ENCODE results near the gene PCNX3.

PCNX3 gene

DNA sequence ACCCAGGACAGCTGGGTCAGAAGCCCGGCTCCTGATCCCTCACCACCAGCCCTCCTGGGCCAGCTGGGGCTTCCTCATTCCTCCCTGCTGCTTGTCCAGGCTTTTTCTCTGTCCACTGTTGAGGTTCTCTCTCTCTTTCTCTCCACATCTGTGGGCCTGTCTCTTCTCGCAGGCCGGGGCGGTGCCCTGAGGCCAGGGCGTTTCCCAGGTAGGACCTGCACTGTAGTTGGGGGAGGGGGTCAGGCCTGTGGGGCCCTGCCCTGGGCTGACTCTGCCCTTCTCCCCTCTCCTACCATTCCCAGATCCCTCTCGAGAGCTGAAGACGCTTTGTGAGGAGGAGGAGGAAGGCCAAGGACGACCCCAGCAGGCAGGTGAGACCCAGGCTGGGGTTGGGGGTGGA is 34.8 kb upstream of the PCNX3 start:
- no peak for DNase-seq

DNA sequence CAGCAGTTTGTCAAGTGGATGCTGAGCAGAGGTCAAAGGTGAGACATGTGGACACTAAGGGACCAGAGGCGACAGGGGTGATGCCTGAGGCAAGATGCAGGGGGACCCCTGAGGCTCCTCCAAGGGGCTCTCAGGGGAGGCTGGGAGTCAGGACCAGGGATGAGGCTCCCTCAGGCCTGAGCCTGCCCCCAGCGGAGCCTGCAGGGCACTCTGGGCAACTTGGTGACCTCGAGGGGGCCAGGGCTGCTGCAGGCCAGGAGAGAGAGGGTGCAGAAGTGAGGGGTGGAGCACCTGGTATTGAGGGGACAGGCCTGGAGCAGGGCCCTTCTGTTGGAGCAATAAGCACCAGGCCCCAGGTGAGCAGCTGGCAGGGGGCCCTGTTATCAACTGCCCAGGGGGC is 33.6 kb upstream of the PCNX3 start:
- no peak for DNase-seq

- DNase-seq = no peak
Measured at GRCh38 chr11:65583589-65583988, 32.0 kb upstream of the PCNX3 start.

GRCh38 chr11:65584106-65584505 is 31.5 kb upstream of the PCNX3 start:
- DNase-seq = no peak

DNA sequence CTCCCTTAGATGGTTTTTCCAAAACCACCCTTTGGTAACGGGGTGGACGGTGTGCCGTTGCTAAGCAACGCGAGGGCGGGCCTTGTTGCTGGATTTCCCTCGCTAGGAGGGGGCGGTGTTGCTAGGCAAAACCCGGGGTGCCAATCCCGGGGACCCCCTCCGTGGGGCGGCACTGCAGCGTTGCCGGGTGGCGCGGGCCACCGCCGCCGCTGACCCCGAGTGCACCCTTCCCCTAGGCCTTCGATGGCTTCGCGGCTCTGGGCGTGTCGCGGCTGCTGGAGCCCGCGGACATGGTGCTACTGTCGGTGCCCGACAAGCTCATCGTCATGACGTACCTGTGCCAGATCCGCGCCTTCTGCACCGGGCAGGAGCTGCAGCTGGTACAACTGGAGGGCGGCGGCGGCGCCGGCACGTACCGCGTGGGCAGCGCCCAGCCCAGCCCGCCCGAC is 30.8 kb upstream of the PCNX3 start:
- no peak for DNase-seq

DNA sequence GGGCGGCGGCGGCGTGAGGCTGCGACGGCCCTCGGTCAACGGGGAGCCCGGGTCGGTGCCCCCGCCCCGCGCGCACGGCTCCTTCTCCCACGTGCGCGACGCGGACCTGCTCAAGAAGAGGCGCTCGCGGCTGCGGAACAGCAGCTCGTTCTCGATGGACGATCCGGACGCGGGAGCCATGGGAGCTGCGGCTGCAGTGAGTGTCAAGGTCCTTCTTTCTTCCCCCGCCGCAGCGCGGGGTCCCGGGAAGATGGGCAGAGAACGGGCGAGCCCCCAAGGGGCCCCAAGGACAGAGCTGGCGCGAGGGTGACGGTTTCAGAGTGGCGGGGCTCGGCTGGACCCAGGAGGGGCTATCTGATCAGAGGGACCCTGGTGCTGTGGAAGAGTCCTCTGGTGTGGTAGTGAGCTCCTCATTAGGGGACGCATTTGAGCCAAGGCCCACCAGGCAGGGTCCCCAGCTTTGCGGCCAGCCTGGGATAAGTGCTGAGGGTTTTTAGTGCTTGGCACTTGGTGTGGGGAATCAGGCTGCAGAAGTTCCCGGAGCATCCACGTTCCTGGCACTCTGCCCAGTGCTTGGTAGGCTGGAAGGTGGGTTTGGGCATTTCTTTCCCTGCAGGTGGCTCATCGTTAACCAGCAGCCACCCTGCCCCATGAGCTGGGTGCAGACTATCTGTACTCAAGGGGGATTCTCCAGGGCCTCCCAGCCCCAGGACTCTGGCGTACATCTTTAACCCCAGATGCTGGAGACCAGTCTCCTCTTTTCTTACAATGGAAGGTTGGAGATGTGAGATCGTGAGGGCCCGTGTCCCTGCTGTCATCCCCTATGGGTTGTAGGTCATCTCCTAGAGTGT is 30.0 kb upstream of the PCNX3 start:
- no peak for DNase-seq

GRCh38 chr11:65586247-65586630 is 29.3 kb upstream of the PCNX3 start:
- DNase-seq = no peak

GRCh38 chr11:65586676-65587075 is 28.9 kb upstream of the PCNX3 start:
- no peak for DNase-seq

- DNase-seq = peak; percentile 76 to 79
Measured at GRCh38 chr11:65588199-65589054, 27.1 kb upstream of the PCNX3 start.

DNA sequence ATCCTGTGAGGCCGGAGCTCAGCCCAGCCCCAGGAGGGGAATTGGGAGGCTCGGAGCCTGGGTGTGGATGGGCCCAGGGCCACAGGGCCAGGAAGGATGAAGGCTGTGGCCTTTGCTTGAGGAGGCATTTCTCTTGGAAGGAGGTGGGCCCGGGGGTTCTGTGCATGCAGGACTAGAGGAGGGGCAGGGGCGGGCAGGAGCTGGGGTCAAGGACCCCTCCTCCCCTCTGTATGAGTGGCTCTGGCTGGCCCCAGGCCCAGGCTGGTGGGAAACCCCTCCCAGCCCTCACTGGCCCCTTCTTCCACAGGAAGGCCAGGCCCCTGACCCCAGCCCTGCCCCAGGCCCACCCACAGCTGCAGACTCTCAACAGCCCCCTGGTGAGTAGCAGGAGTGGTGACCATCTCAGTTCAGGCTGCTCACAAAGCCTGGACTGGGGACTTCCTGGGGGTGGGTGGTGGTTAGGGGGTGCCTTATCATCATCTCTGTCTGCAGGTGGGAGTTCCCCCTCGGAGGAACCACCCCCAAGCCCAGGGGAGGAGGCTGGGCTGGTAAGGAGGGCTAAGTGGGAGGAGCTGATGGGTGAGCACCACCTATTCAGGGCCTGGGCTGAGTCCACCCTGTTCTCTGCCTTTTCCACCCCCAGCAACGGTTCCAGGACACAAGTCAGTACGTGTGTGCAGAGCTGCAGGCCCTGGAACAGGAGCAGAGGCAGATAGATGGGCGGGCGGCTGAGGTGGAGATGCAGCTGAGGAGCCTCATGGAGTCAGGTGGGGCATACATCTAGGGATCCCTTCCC is 25.9 kb upstream of the PCNX3 start:
- DNase-seq = no peak

GRCh38 chr11:65590240-65590738 is 25.3 kb upstream of the PCNX3 start:
- DNase-seq = no peak

DNA sequence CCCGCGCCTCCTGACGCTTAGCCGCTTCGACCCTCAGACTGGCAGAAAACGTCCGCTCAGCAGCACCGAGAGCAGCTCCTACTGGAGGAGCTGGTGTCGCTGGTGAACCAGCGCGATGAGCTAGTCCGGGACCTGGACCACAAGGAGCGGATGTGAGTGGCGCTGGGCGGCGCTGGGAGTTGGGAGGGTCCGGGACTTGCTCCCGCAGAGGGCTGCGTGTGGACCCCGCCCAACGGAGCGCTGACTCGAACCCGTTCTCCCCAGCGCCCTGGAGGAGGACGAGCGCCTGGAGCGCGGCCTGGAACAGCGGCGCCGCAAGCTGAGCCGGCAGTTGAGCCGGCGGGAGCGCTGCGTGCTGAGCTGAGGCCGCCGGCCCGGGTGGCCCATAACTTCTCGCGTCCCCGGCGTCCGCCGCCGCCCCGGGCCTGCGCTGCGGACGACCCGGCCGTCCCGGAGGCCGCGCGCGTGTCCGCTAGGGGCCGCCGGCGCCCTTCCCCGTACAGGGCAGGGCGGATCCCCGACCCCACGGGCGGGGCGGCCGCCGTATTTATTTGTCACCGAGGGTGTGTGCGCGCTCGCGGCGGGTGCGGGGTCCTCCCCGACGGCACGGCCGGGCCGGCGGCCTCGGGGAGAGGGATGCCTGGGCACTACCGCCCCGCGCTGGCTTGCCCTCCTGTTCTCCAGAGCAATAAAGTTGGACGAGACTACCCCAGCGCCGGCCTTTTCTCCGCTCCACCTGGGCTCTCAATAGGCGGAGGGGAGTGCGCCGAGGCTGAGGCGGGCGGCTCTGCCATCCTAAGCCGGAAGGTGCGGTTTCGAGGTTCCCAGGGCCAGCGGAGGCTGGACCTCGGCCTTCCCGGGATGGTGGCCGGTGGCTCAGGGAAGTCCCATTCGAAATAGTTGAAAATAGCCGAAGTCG is 23.4 kb upstream of the PCNX3 start:
- no peak for DNase-seq

GRCh38 chr11:65592858-65593517 is 22.6 kb upstream of the PCNX3 start:
- DNase-seq = no peak

DNA sequence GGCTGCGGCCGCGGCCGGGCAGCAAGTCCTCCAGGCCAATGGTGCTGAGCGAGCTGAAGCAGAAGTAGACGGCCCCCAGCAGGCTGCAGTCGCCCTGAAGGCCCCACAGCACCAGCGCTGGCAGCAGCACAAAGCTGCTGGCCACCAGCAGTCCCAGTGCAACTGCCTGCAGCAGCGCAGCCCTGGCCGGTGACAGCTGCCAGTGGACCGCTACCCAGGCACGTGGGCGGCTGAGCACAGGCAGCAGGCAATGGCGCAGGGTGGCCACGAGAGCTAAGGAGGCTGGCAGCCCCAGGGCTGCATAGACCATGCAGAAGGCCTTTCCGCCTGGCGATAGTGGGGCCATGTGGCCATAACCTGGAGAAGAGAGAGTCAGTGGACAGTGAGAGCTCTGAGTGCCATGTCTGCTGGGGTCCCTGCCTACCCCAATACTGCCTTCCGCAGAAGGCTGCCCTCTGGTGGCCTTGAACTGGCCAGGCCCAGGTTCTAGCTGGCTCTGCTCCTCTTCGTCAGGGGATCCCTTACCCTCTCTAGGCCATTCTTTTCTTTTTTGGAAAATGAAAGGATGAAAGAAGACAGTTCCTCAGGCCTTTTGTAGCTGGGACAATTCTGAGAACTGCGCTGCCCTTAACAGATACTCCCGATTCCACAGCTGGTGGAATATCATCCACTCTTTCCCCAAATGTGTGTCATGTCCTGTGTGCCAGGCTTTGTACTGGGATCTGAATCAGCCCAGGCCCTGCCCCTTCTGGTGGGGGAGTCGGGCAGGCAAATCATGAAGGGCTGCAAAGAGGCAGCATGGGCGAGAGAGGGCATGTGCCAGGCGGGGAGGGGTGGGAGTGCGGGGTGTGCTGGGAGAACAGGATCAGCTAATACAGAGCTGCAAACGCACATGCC is 21.8 kb upstream of the PCNX3 start:
- DNase-seq = peak; percentile 51 to 58

DNA sequence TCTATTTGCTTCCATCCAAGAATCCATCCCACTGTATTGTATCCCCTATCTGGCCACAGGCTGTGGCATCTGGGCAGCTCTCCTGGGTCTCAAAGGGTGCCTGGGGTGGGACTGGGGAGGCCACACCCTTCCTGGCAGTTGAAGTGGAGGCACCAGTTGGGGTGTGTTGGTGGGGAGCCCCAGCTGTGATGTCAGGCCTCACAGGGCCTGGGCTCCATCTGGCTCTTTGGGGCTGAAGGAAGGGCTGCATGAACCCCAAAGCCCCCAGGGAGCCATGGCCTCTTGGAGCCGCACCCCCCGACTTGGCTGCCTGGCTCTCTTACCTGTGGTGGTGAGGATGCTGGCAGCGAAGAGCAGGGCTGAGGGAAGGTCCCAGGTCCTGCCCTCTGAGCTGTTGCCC is 20.4 kb upstream of the PCNX3 start:
- DNase-seq = no peak

GRCh38 chr11:65595543-65596281 is 19.9 kb upstream of the PCNX3 start, which contains the start of gene KCNK7:
Gene KCNK7 (minus strand): TSS chr11:65595800. CDS start chr11:65595772, 28 bp downstream.
- no peak for DNase-seq

DNA sequence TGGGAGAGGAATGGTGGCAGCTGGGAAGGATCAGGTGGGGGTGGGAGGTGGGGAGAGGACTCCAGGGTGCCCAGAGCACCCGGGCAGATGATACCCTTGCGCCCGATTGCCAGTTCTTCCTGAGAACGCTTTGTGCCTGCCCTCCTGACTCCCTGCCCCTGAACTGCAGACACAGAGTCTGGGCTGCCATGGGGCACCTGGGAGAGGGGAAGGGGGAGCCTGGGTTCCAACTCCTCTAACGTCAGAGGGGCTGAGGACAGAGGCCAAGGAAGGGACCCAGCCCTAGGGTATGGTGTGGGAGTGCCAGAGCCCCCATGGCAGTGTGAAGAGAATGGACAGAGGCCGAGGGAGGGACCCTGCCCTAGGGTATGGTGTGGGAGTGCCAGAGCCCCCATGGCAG is 19.1 kb upstream of the PCNX3 start:
- DNase-seq = no peak

DNA sequence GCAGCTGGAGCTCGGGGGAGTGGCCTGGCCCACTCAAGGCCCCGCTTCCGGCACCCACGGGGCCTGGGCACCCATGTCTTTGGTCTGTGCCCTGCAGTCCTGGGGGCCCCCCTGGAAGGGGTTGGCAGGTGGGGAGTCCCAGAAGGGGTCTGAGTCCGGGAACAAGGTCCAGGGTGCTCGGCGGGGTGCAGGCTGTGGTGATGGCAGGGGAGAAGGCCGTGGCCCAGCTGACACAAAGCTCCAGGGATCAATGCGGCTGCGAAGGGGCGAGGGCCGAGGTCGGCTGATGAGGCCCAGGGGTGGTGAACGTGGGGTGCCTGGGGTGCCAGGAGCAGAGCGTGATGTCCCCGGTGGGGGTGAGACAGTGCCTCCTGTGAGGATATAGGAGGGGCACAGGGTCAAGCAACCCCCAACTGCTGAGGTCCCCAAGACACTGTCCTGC is 17.3 kb upstream of the PCNX3 start:
- DNase-seq = no peak

Data from stimulated activated CD4-positive, alpha-beta T cell treated with anti-CD3 and anti-CD28 coated beads, Interleukin-2, amount 100 ng/mL, for 24 hours (primary cell).